ENCODE data around the gene ADM2.

The ADM2 gene

DNA sequence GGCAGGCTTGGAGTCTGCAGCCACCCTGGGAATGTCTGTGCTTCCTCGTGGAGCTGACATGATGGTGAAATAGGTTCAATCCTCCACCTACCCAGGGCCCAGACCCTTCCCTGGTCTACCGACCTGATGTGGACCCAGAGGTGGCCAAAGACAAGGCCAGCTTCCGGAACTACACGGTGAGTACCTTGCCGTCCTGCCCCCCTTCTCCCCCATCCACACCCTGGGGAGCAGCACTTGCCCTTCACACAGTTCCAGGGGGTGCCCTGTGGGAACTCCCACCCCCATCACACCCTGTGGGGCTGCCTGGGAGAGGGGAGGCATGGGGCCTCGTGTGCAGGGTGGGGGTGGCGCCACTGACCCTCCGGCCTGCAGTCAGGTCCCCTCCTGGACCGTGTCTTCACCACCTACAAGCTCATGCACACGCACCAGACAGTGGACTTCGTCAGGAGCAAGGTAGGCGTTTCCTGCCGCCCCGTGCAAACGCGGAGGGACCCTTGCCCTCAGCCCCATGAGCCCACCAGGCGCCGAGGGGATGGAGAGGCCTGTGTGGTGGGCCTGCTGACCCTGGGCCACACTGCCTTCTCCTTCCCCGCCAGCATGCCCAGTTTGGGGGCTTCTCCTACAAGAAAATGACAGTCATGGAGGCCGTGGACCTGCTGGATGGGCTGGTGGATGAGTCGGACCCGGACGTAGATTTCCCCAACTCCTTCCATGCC is 6.1 kb downstream of the ADM2 start:
- no peak for DNase-seq

DNA sequence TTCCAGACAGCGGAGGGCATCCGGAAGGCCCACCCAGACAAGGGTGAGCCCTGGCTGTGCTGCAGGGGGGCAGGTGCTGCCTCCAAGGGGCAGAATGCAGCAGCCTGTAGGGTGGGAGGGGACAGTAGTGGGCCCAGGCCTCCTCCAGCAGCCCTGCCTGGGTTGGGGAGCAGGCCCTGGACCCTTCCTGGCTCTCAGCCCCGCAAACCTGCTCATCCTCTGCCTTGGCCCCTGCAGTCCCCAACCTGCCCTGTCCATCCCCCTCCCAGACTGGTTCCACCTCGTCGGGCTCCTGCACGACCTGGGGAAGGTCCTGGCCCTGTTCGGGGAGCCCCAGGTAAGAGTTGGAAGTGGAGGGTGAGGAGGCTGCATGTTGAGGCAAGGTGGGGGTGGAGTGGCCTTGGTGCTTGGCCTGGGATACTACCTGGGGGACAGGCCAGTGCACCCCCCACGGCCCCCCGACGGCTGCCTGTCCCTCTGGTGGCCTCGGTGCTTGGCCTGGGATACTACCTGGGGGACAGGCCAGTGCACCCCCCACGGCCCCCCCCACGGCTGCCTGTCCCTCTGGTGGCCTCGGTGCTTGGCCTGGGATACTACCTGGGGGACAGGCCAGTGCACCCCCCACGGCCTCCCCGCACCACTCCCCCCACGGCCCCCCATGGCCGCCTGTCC is 6.8 kb downstream of the ADM2 start:
- DNase-seq: no peak

DNA sequence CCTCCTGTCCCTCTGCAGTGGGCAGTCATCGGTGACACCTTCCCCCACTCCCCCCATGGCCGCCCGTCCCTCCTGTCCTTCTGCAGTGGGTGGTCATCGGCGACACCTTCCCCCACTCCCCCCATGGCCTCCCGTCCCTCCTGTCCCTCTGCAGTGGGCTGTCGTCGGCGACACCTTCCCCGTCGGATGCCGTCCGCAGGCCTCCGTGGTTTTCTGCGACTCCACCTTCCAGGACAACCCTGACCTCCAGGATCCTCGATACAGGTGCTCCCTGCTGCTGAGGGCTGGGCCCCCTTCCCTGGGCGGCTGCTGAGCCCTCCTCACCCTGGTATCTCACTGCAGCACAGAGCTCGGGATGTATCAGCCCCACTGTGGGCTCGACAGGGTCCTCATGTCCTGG is 7.5 kb downstream of the ADM2 start:
- no peak for DNase-seq

DNA sequence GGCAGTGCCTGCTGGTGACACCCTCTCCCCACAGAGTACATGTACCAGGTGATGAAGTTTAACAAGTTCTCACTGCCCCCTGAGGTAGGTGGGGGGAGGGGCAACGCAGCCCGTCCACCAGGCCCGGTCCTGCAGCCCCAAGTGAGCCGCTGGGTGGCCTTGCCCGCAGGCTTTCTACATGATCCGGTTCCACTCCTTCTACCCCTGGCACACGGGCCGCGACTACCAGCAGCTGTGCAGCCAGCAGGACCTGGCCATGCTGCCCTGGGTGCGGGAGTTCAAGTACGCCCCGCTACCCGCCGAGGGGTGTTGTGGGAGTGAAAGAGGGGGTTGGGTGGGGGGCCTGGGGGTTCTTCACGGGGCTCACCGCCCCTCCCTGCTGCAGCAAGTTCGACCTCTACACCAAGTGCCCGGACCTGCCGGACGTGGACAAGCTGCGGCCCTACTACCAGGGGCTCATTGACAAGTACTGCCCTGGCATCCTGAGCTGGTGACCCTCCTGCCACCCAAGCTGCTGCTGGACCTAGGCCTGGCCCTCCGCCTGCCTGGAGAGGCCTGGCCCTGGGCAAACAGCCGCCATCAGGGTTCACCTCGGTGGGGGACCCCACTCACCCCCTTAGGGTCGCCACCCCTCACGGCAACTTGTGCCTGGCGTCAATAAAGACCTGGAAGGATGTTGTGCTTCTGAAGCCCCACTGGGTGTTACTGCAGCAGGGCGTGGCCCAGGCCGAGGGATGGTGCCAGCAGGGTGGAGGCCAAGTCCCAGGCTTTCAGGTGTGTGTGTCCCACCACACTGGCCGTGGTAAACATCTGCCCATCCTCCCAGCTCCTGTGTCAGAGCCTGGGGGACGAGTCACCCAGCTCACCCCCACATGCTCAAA is 8.3 kb downstream of the ADM2 start:
- no peak for DNase-seq

DNA sequence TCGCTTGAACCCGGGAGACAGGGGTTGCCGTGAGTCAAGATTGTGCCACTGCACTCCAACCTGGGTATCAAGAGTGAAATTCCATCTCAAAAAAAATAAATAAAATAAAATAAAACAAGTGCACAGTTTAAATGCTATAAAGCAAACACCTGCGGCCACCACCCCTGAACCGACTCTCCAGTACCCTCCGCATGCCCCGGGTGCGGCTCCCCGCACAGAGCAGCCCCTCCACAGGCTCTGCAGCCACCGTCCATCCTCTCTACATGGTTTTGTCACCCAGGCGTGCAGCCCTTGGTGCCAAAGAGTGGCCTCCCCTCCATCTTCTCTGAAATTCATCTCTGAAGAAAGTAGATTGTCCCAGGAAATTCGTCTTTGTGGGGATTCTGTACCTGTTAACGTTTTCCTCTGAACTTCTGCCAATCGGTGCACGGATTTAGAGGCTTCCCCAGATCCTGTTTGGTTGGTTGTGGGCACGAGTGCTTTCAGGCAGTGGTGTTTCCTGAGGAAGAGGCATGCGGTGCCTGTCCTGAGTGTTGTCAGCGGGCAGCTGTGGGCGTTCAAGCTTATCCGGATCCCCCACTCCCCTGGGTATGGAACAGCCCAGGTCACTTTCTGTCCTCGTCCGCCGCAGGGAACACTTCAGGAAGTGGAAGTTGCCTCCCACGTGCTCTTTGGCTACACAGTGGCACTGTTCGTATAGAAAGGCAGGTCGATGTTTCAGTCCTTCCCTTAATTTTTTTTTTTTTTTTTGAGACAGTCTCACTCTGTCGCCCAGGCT is 9.4 kb downstream of the ADM2 start:
- DNase-seq: no peak

DNA sequence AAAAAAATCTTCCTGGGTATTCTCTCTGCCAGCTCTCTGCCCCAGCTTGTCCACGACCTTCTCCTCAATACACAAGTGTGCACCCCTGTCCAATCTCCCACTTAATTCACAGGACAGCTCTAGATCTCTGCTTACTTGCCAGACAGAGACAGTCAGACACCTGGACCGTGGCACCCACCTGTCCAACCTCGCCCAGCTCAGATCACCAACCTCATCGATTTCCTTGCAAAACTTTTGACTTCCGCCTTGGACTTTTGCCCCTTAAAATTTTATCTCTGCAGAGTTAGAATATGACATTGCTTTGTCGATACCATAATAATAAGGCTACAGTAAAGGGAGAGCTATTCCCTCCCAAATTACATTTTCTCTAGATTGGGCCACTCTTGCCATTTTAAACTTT is 15.8 kb downstream of the ADM2 start:
- no peak for DNase-seq

DNA sequence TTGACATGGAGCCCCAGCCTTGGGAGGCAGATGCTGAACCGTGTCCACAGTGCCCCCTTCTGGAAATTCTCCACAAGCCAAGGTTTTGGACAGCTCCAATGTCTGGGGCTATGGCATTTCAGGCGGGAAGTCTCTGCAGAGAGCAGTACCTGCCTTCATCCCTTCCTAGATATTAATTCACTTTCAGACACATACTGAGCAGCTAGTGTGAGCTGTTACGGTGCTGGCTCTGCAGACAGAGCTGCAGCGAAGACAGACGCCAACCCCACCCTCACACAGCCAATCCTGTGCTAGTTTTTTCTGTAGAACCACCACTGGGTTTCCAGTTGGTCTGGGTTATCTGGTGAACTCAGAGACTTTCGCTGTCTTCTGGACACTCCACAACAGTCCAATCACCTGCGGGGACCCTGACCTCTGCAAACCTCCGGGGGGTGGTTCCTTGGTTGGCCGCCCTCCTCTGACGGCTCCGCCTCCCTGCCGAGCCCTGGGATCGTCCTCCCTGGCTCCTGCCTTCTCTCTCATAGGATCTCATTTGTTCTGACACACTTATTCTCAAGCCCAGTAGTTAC is 17.1 kb downstream of the ADM2 start:
- no peak for DNase-seq

DNA sequence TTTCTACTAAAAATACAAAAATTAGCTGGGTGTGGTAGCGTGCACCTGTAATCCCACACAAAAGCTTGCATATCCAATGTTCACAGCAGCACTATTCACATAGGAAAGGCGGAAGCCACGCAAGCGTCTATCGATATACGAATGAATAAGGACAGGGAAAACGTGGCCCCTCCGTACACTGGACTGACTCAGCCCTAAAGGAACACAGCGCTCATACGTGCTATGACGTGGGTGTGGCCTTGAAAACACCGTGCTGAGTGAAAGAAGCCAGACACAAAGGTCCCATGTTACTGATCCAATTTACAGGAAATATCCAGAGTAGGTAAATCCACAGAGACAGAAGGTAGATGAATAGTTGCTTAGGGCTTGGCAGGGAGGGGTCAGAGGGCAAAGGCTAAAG is 19.1 kb downstream of the ADM2 start:
- no peak for DNase-seq

DNA sequence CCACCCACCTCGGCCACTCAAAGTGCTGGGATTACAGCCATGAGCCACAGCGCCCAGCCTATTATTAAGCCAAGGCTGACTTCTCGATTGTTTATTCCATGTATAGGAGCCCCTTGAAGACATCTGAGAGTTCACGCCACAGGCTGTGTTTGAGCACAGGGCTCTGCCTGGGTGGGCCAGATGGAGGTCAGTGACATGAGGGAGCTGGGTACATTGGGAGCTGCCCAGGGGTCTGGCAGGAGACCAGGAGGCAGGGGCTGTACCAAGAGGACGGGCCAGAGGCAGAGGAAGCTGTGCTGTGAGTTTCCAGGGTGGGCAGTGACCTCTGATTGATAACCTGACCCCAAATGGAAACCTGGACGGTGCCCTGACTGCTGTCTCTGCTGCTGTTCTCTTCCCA is 20.8 kb downstream of the ADM2 start:
- DNase-seq: no peak

DNA sequence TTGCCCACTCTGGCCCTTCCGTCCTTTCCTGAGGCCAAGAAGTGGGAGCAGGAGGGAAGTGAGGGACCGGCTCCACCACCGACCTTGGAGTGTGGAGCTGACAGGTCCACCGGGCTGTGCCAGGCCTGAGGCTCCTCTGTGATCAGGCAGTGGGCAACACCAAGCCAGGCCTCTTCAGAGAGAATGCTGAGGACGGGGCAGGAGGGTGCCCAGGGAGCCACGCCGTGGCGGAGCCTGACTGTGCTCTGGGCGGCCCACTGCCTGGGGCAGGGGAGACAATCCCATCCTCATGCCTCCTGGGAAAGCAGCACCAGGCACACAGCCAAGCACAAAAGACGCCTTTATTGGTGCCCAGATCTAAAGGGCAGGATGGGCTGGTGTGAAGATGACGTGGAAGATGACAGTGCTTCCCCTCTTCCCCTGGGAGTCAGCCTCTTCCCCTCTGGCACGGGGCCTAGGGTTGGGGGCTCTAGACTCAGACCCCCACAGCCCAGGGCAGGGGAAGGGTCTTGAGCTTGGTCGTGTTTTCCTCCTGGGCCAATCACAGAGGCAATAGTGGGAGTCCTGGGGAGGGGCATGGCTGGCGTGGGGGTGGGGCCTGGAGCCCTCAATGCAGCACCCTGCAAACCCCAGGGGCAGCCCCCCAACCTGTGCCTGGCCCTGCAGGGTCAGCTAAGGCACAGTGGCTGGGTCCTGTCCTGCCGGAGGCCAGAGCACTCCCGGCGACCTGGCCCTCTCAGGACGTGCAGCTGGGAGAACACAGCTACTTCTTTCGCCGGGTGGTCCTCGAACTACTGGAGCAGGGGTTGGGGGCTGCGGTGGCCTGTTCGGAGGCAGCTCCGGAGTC is 21.5 kb downstream of the ADM2 start:
- DNase-seq: no peak

DNA sequence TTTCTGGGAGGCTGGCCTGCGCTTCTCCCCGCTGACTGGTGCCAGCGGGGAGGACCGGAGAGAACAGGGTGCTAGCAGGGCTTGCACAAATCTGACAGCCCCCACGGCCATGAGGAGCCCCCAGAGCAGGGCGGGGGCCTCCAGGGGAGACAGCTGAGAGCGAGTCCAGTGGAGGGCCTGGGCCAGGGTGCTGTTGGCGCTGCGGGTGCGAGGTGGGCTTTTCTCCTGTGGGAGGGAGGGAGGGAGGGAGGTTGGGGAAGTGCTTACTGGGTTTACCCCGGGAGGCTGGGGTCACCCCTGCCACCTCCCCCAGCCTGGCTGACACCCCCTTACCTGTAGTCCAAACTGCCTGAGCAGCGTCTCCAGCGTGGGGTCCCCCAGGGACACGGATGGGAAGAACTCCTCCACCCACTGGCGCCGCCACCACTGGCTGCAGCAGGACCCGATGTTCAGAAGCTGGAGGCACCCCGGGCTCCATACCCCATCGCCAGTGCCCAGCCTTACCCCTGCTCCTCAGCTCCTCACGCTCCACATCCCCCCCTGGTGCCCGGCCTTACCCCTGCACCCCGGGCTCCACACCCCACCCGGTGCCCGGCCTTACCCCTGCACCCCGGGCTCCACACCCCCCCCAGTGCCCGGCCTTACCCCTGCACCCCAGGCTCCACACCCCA is 22.3 kb downstream of the ADM2 start:
- DNase-seq: no peak

DNA sequence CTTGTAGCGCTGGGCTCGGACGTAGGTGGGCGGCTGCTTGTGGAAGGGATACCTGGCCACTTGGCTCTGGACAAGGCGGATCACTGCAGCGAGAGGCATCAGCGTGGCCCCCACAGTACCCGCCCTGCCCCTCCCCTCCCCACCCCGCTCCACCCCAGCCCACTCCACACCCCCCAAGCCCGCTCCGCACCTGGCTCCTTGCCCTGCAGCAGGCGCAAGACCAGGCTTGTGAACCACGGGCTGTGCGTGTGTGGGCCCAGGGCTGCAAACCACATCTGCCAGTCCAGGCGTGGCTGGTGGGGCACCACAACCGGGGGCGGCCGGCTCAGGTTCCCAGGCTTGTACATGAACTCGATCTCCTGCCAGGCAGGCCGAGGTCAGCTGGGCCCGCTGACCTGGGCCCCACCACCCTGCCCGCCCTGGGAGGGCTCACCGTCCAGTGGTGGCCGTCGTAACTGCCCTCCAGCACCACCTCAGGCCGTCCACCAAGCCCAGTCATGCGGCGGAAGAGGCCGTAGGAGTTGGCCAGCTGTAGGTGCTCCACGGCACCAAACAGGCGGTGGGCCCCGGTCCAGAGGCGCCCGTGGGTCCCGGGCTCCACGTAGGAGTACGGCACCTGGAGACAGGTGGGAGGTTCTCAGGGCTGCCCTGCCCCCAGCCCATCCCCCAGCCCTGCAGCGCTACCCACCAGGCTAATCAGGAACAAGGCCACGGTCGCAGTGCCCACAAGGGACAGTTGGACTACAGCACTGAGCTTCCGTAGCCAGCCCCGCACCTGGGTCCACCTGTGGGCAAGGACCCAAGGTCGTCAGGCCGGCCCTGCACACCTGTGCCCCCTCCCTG is 23.2 kb downstream of the ADM2 start:
- DNase-seq: no peak

DNA sequence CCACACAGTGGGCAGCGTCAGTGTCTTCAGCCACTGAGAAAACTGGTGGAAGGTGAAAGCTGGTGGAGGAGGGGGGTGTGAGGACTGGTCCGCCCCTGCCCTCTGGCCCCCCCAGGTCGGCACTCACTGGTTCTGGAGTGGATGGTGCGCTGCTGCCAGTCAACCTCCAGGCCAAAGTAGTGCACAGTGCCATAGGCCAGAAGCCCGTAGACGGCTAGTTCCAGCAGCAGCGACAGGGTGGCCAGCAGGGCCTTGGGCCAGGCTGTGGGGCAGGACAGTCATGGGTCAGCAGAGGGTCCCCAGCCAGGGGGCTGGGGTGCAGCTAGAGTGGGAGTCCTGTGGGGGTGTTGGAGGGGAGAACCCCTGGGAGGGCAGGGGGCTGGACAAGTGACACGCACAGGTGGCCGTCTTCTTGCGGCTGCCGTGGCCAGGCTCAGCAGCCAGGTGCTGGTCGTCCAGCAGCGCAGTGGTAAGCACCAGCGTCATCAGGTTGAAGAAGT is 24.0 kb downstream of the ADM2 start:
- no peak for DNase-seq

DNA sequence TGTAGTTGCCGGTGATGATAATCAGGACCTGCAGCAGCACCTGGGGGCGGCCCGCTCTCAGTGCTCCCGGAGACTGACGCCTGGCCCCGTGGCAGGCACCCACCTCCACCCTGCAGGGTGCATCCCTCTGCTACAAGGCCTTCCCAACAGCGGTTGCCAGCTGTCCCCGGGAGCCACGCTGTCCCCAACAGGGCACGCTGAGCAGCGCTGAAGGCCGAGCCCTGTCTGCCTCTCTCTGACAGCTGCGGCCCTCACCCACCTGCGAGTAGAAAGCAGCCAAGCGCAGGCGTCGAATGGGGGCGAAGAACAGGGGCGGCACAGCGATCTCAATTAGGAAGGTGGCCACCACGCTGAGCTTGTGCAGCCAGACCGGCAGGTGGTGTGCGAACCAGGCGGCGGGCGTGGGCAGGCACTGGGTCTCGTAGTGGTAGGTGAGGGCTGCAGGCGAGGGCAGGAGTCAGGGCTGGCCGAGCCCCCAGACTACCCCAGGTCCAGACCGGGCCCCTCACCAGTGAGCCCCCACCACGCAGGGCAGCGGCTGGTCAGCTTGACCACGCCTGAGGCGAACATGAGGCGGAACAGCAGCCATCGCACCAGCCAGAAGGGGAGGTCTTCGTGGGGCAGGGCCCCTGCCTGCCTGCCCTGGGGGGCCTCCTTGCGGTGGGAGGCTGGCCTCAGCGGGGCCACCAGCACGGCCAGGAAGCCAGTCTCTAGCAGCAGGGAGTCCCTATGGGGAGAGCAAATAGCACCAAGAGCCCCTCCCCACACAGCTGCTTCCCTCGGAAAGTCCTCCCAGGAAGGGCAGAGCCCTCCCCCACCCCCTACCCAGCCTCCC is 24.6 kb downstream of the ADM2 start:
- no peak for DNase-seq

DNA sequence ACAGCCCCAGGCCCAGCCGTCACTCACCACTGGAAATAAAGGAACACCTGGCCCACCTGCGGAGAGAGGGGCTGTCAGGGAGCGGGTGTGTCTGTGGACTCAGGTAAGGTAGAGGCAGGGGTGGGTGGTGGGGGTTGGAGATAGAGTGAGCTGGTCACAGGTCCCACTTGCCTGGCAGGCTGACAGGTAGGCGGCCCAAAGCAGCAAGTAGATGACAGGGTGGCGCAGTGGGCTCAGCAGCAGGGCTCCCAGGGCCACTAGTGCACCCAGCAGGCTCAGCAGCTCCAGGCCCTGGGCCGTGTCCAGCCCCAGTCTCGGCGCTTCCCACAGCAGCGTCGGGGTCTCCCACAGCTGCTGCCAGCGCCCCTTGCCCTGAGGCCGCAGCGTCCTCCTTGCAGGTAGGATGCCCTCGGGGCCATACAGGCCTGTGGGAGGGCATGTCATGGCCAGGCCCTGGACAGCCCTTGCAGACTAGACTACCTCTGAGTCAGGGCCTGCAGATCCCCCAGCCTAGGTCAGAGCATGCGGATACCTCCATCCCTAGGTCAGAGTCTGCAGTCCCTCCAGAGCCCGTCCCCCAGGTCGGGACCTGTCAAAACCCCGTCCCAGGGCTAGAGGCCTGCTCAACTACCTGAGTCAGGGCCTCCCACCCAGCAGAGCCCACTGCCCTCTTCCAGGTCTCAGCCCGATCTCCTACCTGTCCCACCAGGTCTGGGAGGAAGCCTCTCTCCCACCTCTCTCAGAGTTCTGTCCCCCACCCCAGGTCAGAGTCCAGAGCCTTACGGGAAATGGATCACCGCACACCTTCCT is 25.5 kb downstream of the ADM2 start:
- no peak for DNase-seq

DNA sequence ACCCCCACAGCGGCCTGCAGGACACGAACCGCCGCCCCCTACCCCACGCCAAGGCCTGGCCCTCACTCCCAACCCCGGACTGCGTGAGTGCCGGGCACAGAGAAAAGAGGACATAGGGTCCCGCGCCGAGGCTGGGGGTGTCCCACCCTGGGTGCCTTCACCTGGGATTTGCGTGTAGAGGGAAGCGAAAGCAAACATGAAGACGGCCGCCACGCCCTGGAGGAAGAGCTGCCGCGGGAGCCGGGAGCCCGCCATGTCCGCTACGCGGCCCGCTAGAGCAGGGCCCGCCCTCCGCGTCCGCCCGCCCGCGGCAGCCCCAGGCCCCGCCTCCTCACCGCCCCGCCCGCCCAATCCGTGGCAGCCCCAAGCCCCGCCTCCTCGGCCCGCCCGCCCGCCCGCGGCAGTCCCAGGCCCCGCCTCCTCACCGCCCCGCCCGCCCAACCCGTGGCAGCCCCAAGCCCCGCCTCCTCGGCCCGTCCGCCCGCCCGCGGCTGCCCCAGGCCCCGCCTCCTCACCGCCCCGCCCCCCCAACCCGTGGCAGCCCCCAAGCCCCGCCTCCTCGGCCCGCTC is 26.2 kb downstream of the ADM2 start, which contains the start of gene LMF2:
TSS of gene LMF2 (minus strand) at position 282 of the 570 bp plus-strand sequence. CDS start at position 255, 27 bp downstream.
- DNase-seq: no peak

Measured in SIG-M5 (cell line).